Measurements from ENCODE around the gene RAD51B.

GRCh38 chr14:68238551-68238950 lies 419.0 kb downstream of the RAD51B start:
- TF ChIP-seq EZH2 (optimal IDR thresholded peaks at IDR 0.05; ENCODE audit: low read depth, low read length) (no peak), CTCF (IDR thresholded peaks at IDR 0.05; ENCODE audit: low read length) (no peak), EZH2phosphoT487 (IDR thresholded peaks at IDR 0.05; ENCODE audit: low read length) (no peak)
